A549 (cell line): ENCODE data around the gene MRM3. TPM values are rescaled to one million over a fixed set of nuclear protein-coding genes. Genes with fewer than 3 reads are reported as not detected.

ENCODE experiments used
- ATAC-seq, 2 experiments: fragments of 200-7000 bp in 1 of 2; fragments of >200 bp in 1 of 2; cut with Nextera tagmentation in 1 of 2; cut with Tn5 transposase in 1 of 2; 3 replicates each; pipeline versions ENCODE4 v1.8.0 to v1.9.1; 2018 to 2020; ENCODE audit warnings: mild to moderate bottlenecking in 1 of 2, moderate library complexity in 1 of 2
- CTCF ChIA-PET: fragments of 300-600 bp; sonication (Branson Sonifier 250); formaldehyde crosslinking; extraction: SDS; loops from one replicate; lab custom pipeline; 2021; ENCODE audit warnings: antibody characterized with exemption, inconsistent platforms; lab: Yijun Ruan, JAX
- POLR2A ChIA-PET: fragments of 350-600 bp; formaldehyde crosslinking; extraction: SDS; loops from one replicate; lab custom pipeline; 2021; ENCODE audit warnings: antibody characterized with exemption, inconsistent platforms; lab: Yijun Ruan, JAX
- DNase-seq, 2 experiments: peaks; one replicate each; pipeline versions ENCODE4 v3.0.0 to v3.0.0-alpha.2; 2011 to 2016; ENCODE audit warnings: low read depth in 1 of 2, low spot score in 1 of 2
- FAIRE-seq: peaks from 2 replicates; lab custom pipeline; 2011; peaks lifted over from hg19 to GRCh38; lab: Jason Lieb, UNC
- H3K27ac ChIP-seq, 2 experiments: fragments of >200 bp; sonication (Bioruptor Twin); formaldehyde crosslinking; 3 replicates each; pipeline ENCODE4 v1.5.1; 2016 to 2017
- H3K4me1 ChIP-seq: fragments of >200 bp; sonication (Bioruptor Twin); formaldehyde crosslinking; 3 replicates; pipeline ENCODE4 v1.6.1; 2016
- H3K4me2 ChIP-seq: fragments of >200 bp; sonication (Bioruptor Twin); formaldehyde crosslinking; 3 replicates; pipeline ENCODE4 v1.6.1; 2016
- H3K4me3 ChIP-seq: fragments of >200 bp; sonication (Bioruptor Twin); formaldehyde crosslinking; 3 replicates; pipeline ENCODE4 v1.5.1; 2016
- H3K9me3 ChIP-seq: fragments of >200 bp; sonication (Bioruptor Twin); formaldehyde crosslinking; 3 replicates; pipeline ENCODE4 v1.6.1; 2016
- BCL3 ChIP-seq: fragments of >200 bp; sonication (Bioruptor Twin); formaldehyde crosslinking; IDR thresholded peaks from 3 replicates; pipeline ENCODE4 v1.6.1; 2016
- CBX2 ChIP-seq: fragments of 200-600 bp; sonication (generic); IDR thresholded peaks from 2 replicates; pipeline ENCODE4 v1.6.1; 2016; ENCODE audit warnings: low read depth, mild to moderate bottlenecking, borderline replicate concordance
- CEBPB ChIP-seq, 2 experiments: fragments of >200 bp in 1 of 2; sonication (Bioruptor Twin) in 1 of 2; formaldehyde crosslinking in 1 of 2; IDR thresholded peaks; 2 replicates each; pipeline ENCODE4 v1.6.1; 2012 to 2016
- CHD4 ChIP-seq: fragments of 200-600 bp; sonication (generic); IDR thresholded peaks from 2 replicates; pipeline ENCODE4 v1.6.1; 2016; ENCODE audit warnings: antibody characterized with exemption, mild to moderate bottlenecking, borderline replicate concordance
- EHF ChIP-seq: fragments of 250-450 bp; sonication (Bioruptor Pico); IDR thresholded peaks from 2 replicates; pipeline ENCODE4 v1.5.0; 2020; ENCODE audit warnings: mild to moderate bottlenecking
- ESRRA ChIP-seq: fragments of 150-350 bp; IDR thresholded peaks from 2 replicates; pipeline ENCODE4 v1.6.1; 2014; ENCODE audit warnings: mild to moderate bottlenecking, low read length, borderline replicate concordance
- GATA3 ChIP-seq: IDR thresholded peaks from 2 replicates; pipeline ENCODE4 v1.6.1; 2012; ENCODE audit warnings: borderline replicate concordance
- HES2 ChIP-seq: fragments of >200 bp; sonication (Bioruptor Twin); formaldehyde crosslinking; IDR thresholded peaks from 2 replicates; pipeline ENCODE4 v1.6.1; 2016
- JUN ChIP-seq, 2 experiments: fragments of >200 bp; sonication (Bioruptor Twin); formaldehyde crosslinking; IDR thresholded peaks; 2 replicates in 1 of 2; 3 replicates in 1 of 2; pipeline ENCODE4 v1.6.1; 2016 to 2017
- KDM1A ChIP-seq: fragments of 200-600 bp; sonication (generic); IDR thresholded peaks from 2 replicates; pipeline ENCODE4 v1.6.1; 2016; ENCODE audit warnings: low read depth, mild to moderate bottlenecking
- NFE2L2 ChIP-seq: fragments of 150-350 bp; conservative IDR thresholded peaks from 2 replicates; pipeline ENCODE4 v1.6.1; 2014; ENCODE audit warnings: low read length
- NR3C1 ChIP-seq: fragments of >200 bp; sonication (Bioruptor Twin); formaldehyde crosslinking; IDR thresholded peaks from 3 replicates; pipeline ENCODE4 v1.6.1; 2017
- PHF8 ChIP-seq: fragments of 200-600 bp; sonication (generic); IDR thresholded peaks from 2 replicates; pipeline ENCODE4 v1.6.1; 2016; ENCODE audit warnings: low read depth, mild to moderate bottlenecking, antibody characterized with exemption, moderate library complexity, borderline replicate concordance
- POLR2AphosphoS2 ChIP-seq: conservative IDR thresholded peaks from 2 replicates; pipeline ENCODE4 v1.6.1; 2012; ENCODE audit warnings: low read length, improper control_type of control experiment, inconsistent platforms
- TFCP2L1 ChIP-seq: fragments of 250-450 bp; sonication (Bioruptor Pico); IDR thresholded peaks from 2 replicates; pipeline ENCODE4 v1.5.0; 2021; ENCODE audit warnings: mild to moderate bottlenecking
- ZNF302 ChIP-seq: fragments of 250-450 bp; sonication (Bioruptor Pico); IDR thresholded peaks from 2 replicates; pipeline ENCODE4 v1.9.0; 2021; ENCODE audit warnings: inconsistent platforms, mild to moderate bottlenecking, moderate library complexity
- WGBS: methylation state at CpG from one replicate; pipeline ENCODE4 v1.1.6; 2017; ENCODE audit errors: missing lambda C conversion rate; 5-methylcytosine and 5-hydroxymethylcytosine counted together
- polyA plus RNA-seq, 4 experiments: library from polyadenylated mRNA; depleted of rRNA in 3 of 4; stranded (reverse); fragments of >200 nt; fragmentation: RNase III in 1 of 4; extraction: RNeasy Plus Mini Kit Qiagen cat#74134 plus additional on column Dnase treatment in 1 of 4; gene quantifications; 2 replicates in 3 of 4; 3 replicates in 1 of 4; pipeline ENCODE4 v1.2.3, GENCODE V29; 2011 to 2017

Gene MRM3
- polyA plus RNA-seq, 2 of the 4 experiments (the other 2 are of a cell fraction): 38.8 to 47.1 TPM

GRCh38 chr17:740240-741017 lies 41.7 kb upstream of the MRM3 start:
- FAIRE-seq: peak; percentile 61
- TF ChIP-seq HES2: no peak
- TF ChIP-seq NR3C1: no peak
- TF ChIP-seq EHF: no peak
- DNase-seq: no peak
- no peak for ATAC-seq
- H3K4me1 ChIP-seq: no peaks in the 10 kb centered on the region
- no peaks in the 10 kb centered on the region for H3K9me3 ChIP-seq
- CTCF ChIA-PET: interaction anchor here (0.6 to 3.6 kb wide), 7 partner anchors 10 to 328 kb away, joined by 3 to 14 read pairs (median 4); partner anchors contain the start of gene GEMIN4
- POLR2A ChIA-PET: no interaction called here
- no peak overlapping the region for H3K4me2 ChIP-seq
- H3K27ac ChIP-seq: no peak overlapping the region
- H3K4me3 ChIP-seq: no peak overlapping the region
- 92% methylated on average over 18 of the region's 18 CpGs for WGBS

GRCh38 chr17:742147-742793 lies 39.9 kb upstream of the MRM3 start:
- no peaks in the 10 kb centered on the region for H3K9me3 ChIP-seq
- H3K27ac ChIP-seq: no peak overlapping the region
- TF ChIP-seq POLR2AphosphoS2 (peak; percentile 17; the same call in 1 of the 2 replicates), KDM1A (no peak)
- ChIA-PET CTCF (interaction anchor here (0.9 to 4.5 kb wide), 6 partner anchors 9 to 255 kb away, joined by 3 to 21 read pairs (median 5); partner anchors contain the start of genes NXN and TIMM22), POLR2A (no interaction called here)
- FAIRE-seq (no peak), ATAC-seq (peak; percentile 7 to 20; a peak in 1 of 6 replicates), DNase-seq (no peak)
- H3K4me1 ChIP-seq: no peaks in the 10 kb centered on the region
- H3K4me2 ChIP-seq: no peak overlapping the region
- WGBS: 96% methylated on average over 11 of the region's 11 CpGs
- H3K4me3 ChIP-seq: no peak overlapping the region

GRCh38 chr17:743139-743538 lies 39.0 kb upstream of the MRM3 start:
- Histone ChIP-seq H3K4me2 (no peak overlapping the region), H3K4me1 (no peaks in the 10 kb centered on the region)
- FAIRE-seq: no peak
- TF ChIP-seq CHD4: no peak
- no peak for TF ChIP-seq GATA3
- TF ChIP-seq CEBPB (IDR thresholded peaks at IDR 0.05): no peak
- TF ChIP-seq TFCP2L1 (CRISPR knock-in tag): no peak
- no peak for TF ChIP-seq HES2
- TF ChIP-seq NFE2L2: no peak
- no peak for TF ChIP-seq ZNF302 (CRISPR knock-in tag)
- no peak for TF ChIP-seq PHF8
- TF ChIP-seq, all 56 proteins: peak for 0
- Histone ChIP-seq H3K4me3 (no peak overlapping the region), H3K27ac (no peak overlapping the region), H3K9me3 (no peaks in the 10 kb centered on the region)
- CTCF ChIA-PET: interaction anchor here (0.6 to 4.5 kb wide), 3 partner anchors 8 to 237 kb away, joined by 3 to 21 read pairs (median 14); partner anchors contain the start of gene NXN
- POLR2A ChIA-PET: no interaction called here
- WGBS: 93% methylated on average over 4 of the region's 4 CpGs
- DNase-seq: no peak
- no peak for ATAC-seq

- FAIRE-seq (no peak), DNase-seq (no peak), ATAC-seq (no peak)
- no peak overlapping the region for H3K27ac ChIP-seq
- H3K4me1 ChIP-seq: no peaks in the 10 kb centered on the region
- 79% methylated on average over 9 of the region's 9 CpGs for WGBS
- H3K4me3 ChIP-seq: no peak overlapping the region
- CTCF ChIA-PET: interaction anchor here (0.5 to 4.5 kb wide), 11 partner anchors 8 to 334 kb away, joined by 3 to 21 read pairs (median 4); partner anchors contain the start of genes NXN and TIMM22
- H3K9me3 ChIP-seq: no peaks in the 10 kb centered on the region
- POLR2A ChIA-PET: interaction anchor here (1.2 kb wide), 1 partner anchor 37 kb away, joined by 3 read pairs; the partner anchor contains the start of genes GLOD4 and MRM3
- TF ChIP-seq CBX2: no peak
- no peak for TF ChIP-seq EHF
- no peak for TF ChIP-seq JUN (IDR thresholded peaks at IDR 0.05)
- no peak for TF ChIP-seq BCL3
- TF ChIP-seq ESRRA: no peak
- H3K4me2 ChIP-seq: no peak overlapping the region
These were observed 37.2 kb upstream of the MRM3 start for GRCh38 chr17:744937-745336.
